ENCODE results near the gene AGBL5. TPM values are rescaled to one million over a fixed set of nuclear protein-coding genes. Genes with fewer than 3 reads are reported as not detected.

Gene AGBL5
- total and polyA plus RNA-seq, 2 of the 13 experiments (the other 11 are each of a cell fraction or from before 2014, with no cell fraction given) = 55.9 to 73.3 TPM

DNA sequence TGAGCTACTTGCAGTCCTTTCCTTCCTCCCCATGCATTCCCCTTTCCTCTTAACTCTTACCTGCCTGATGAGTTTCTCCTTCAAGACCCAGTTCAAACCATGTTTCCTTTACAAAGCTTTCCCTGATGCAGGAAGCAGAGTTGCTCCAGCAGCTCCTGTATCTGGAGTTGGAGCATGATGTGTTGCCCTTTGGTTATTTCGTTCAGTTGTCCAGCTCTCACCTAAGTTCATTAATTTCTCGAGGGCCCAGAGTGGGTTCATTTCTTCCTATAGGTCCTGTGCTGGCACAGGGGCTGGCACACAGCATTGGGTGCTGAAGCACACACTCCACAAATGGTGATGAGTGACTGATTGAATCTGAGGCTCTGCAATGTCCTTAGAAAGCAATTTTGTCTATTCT, 41.8 kb upstream of the AGBL5 start:
- in situ Hi-C loops (cut with HindIII; ENCODE audit: extremely low pct_ligation_motif_present, low pct_unique_long_range_greater_than_20kb) (no loop called here), intact Hi-C loops (cut with micrococcal nuclease; ENCODE audit: unreplicated experiment) (no loop called here)
- Histone ChIP-seq H3K36me3 (replicated peaks in 1 of 2; ENCODE audit: control insufficient read depth in 1 of 2, insufficient read depth in 2 of 2, low read length in 2 of 2) (no peaks in the 10 kb centered on the region), H3K9ac (ENCODE audit: insufficient read depth, low read depth, low read length) (no peak overlapping the region), H3K4me1 (ENCODE audit: insufficient read depth, low read length) (peaks cover 16% of the 10 kb centered on the region), H3K4me3 (replicated peaks in 1 of 3; ENCODE audit: insufficient read depth in 1 of 3, low read depth in 2 of 3, low read length in 3 of 3) (no peak overlapping the region), H4K20me1 (ENCODE audit: insufficient read depth, low read length) (no peaks in the 10 kb centered on the region), H2AFZ (ENCODE audit: low read length) (no peak overlapping the region), H3K79me2 (ENCODE audit: insufficient read depth, low read length) (no peaks in the 10 kb centered on the region), H3K9me3 (ENCODE audit: low read length) (no peaks in the 10 kb centered on the region), H3K27me3 (ENCODE audit: control insufficient read depth in 1 of 2, insufficient read depth in 2 of 2, low read length in 2 of 2) (no peaks in the 10 kb centered on the region), H3K4me2 (ENCODE audit: low read depth, low read length) (no peak overlapping the region), H3K27ac (ENCODE audit: extremely low read length, insufficient read depth, low read length) (no peak overlapping the region)
- WGBS (ENCODE audit: low lambda C conversion rate) = 7% methylated on average over 2 of the region's 2 CpGs
- FAIRE-seq = no peak
- no peak for DNase-seq (ENCODE audit: low spot score)
- ATAC-seq = no peak
- TF ChIP-seq, protein P1, sequence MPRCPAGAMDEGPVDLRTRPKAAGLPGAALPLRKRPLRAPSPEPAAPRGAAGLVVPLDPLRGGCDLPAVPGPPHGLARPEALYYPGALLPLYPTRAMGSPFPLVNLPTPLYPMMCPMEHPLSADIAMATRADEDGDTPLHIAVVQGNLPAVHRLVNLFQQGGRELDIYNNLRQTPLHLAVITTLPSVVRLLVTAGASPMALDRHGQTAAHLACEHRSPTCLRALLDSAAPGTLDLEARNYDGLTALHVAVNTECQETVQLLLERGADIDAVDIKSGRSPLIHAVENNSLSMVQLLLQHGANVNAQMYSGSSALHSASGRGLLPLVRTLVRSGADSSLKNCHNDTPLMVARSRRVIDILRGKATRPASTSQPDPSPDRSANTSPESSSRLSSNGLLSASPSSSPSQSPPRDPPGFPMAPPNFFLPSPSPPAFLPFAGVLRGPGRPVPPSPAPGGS (CRISPR knock-in tag; IDR thresholded peaks at IDR 0.05) = no peak
- TF ChIP-seq THYN1 (CRISPR knock-in tag; IDR thresholded peaks at IDR 0.05; ENCODE audit: borderline replicate concordance, low read depth) = no peak
- TF ChIP-seq IKZF1 (IDR thresholded peaks at IDR 0.05) = no peak
- no peak for TF ChIP-seq PHF5A (CRISPR knock-in tag; IDR thresholded peaks at IDR 0.05; ENCODE audit: low read depth, unreplicated experiment)
- no peak for TF ChIP-seq PAX8 (CRISPR knock-in tag; IDR thresholded peaks at IDR 0.05; ENCODE audit: borderline replicate concordance)
- no peak for TF ChIP-seq ZNF367 (CRISPR knock-in tag; IDR thresholded peaks at IDR 0.05; ENCODE audit: borderline replicate concordance)
- TF ChIP-seq, protein P2, sequence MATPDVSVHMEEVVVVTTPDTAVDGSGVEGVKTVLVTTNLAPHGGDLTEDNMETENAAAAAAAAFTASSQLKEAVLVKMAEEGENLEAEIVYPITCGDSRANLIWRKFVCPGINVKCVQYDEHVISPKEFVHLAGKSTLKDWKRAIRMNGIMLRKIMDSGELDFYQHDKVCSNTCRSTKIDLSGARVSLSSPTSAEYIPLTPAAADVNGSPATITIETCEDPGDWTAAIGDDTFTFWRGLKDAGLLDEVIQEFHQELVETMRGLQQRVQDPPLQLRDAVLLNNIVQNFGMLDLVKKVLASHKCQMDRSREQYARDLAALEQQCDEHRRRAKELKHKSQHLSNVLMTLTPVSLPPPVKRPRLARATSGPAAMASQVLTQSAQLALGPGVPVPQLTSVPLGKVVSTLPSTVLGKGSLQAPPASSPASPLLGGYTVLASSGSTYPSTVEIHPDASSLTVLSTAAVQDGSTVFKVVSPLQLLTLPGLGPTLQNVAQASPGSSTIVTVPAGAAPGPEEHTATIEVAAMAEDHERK (CRISPR knock-in tag; IDR thresholded peaks at IDR 0.05; ENCODE audit: low read depth) = no peak
- TF ChIP-seq PTBP1 (IDR thresholded peaks at IDR 0.05; ENCODE audit: low read depth, low read length, poor library complexity, severe bottlenecking) = no peak
- TF ChIP-seq NFYB (CRISPR knock-in tag; IDR thresholded peaks at IDR 0.05) = no peak
- TF ChIP-seq, protein P3, sequence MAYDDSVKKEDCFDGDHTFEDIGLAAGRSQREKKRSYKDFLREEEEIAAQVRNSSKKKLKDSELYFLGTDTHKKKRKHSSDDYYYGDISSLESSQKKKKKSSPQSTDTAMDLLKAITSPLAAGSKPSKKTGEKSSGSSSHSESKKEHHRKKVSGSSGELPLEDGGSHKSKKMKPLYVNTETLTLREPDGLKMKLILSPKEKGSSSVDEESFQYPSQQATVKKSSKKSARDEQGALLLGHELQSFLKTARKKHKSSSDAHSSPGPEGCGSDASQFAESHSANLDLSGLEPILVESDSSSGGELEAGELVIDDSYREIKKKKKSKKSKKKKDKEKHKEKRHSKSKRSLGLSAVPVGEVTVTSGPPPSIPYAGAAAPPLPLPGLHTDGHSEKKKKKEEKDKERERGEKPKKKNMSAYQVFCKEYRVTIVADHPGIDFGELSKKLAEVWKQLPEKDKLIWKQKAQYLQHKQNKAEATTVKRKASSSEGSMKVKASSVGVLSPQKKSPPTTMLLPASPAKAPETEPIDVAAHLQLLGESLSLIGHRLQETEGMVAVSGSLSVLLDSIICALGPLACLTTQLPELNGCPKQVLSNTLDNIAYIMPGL (CRISPR knock-in tag; IDR thresholded peaks at IDR 0.05; ENCODE audit: borderline replicate concordance in 1 of 2, low read depth in 1 of 2) = no peak
- no peak for TF ChIP-seq ZKSCAN5 (CRISPR knock-in tag; IDR thresholded peaks at IDR 0.05)
- no peak for TF ChIP-seq MTF1 (CRISPR knock-in tag; IDR thresholded peaks at IDR 0.05)
- TF ChIP-seq, protein P4, sequence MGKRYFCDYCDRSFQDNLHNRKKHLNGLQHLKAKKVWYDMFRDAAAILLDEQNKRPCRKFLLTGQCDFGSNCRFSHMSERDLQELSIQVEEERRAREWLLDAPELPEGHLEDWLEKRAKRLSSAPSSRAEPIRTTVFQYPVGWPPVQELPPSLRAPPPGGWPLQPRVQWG (CRISPR knock-in tag; IDR thresholded peaks at IDR 0.05; ENCODE audit: borderline replicate concordance, low read depth) = no peak
- no peak for TF ChIP-seq ZSCAN30 (CRISPR knock-in tag; IDR thresholded peaks at IDR 0.05)
- TF ChIP-seq ADNP (CRISPR knock-in tag; IDR thresholded peaks at IDR 0.05) = no peak
- no peak for TF ChIP-seq HNF4A (CRISPR knock-in tag; IDR thresholded peaks at IDR 0.05)
- no peak for TF ChIP-seq ZNF10 (CRISPR knock-in tag; IDR thresholded peaks at IDR 0.05; ENCODE audit: borderline replicate concordance, low read depth)
- TF ChIP-seq CBX5 (CRISPR knock-in tag; IDR thresholded peaks at IDR 0.05; ENCODE audit: borderline replicate concordance) = no peak
- no peak for TF ChIP-seq HOXD1 (CRISPR knock-in tag; IDR thresholded peaks at IDR 0.05)
- CTCF ChIA-PET (ENCODE audit: low intra/inter-chr PET ratio, low total read pairs) = no interaction called here
- BruUV-seq (replicated peaks) = no TSS peak
- POLR2A ChIA-PET = no interaction called here

Data from HepG2 (cell line).